ENCODE data around the gene OS9. TPM values are rescaled to one million over a fixed set of nuclear protein-coding genes. Genes with fewer than 3 reads are reported as not detected.

Gene OS9
- total and polyA plus RNA-seq, 9 of the 15 experiments (the other 6 are each of a cell fraction or from before 2014, with no cell fraction given), result 4.6 to 105 (median 89.5) TPM

DNA sequence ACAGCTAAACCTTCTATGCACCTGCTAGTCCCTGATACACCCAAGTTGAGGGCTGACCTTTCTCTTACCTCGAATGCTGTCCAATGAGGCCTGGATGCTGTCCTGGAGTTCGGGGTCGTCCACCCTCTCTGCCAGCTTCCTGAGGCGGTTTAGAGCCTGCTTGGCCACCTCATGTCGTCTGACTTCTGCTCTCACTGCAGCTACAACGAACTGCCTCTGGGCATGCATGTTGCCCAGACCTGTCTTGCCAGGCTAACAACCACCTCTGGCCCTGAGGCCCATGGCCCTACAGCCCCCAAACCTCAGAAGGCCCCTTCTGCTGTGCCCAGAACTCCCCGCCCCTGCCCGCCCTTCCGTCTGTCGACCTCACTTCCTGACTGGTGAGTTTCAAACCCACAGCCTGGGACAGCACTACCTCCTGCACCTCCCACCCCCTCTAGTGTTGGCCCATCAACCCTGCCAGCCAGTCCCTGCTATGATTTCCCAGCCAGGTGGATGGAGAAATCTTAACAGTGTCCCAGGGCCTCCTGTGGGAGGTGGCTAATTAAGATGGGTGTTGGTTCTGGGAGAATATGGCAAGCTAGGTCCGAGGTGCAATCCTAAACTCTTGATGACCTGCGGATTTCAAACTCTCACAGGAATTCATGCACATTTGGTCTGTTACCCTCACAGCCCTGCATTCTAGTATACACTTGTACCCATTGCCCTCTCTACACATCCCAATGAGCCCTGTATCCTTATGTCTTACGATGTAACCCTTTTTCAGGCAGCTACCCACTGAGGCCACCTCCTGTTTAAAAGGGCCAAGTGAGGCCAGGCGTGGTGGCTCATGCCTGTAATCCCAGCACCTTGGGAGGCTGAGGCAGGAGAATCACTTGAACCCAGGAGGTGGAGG lies 48.2 kb downstream of the OS9 start:
- Histone ChIP-seq H3K27ac (ENCODE audit: extremely low read depth, low read depth, low read length) (no peak overlapping the region), H3K9me3 (replicated peaks; ENCODE audit: control insufficient read depth, insufficient read depth, low read depth, low read length) (no peaks in the 10 kb centered on the region), H3K4me1 (replicated peaks in 1 of 2; ENCODE audit: control insufficient read depth in 2 of 2, insufficient read depth in 2 of 2, low read length in 2 of 2) (peaks cover 7 to 27% of the 10 kb centered on the region in 2 experiments; a peak in 4 of 5 replicates), H3K27me3 (ENCODE audit: control insufficient read depth in 2 of 2, insufficient read depth in 2 of 2, low read length in 2 of 2) (peaks cover 0 to 19% of the 10 kb centered on the region in 2 experiments; a peak in 3 of 5 replicates), H3K9ac (ENCODE audit: insufficient read depth in 1 of 2, low read depth in 2 of 2, low read length in 2 of 2) (peak overlapping the region in 1 of 2 experiments; percentile 75; a peak in 2 of 4 replicates), H3K36me3 (ENCODE audit: control insufficient read depth, insufficient read depth, low read length) (peaks cover 13% of the 10 kb centered on the region), H3K9me1 (ENCODE audit: control insufficient read depth, insufficient read depth, low read length) (no peaks in the 10 kb centered on the region), H3K4me3 (no peak overlapping the region), H4K20me1 (replicated peaks; ENCODE audit: control insufficient read depth, insufficient read depth, low read length) (no peaks in the 10 kb centered on the region), H2AFZ (ENCODE audit: low read depth, low read length) (peak overlapping the region; percentile 49; the same call in 1 of the 2 replicates), H3K79me2 (ENCODE audit: control insufficient read depth, insufficient read depth, low read length) (peaks cover 8% of the 10 kb centered on the region; the same call in 1 of the 3 replicates), H3K4me2 (ENCODE audit: insufficient read depth, low read length) (0 out of 2 replicates have a peak overlapping the region, but pooled peaks have one; percentile 17)
- no peak for ATAC-seq
- ChIA-PET CTCF (ENCODE audit: low intra/inter-chr PET ratio) (no interaction called here), POLR2A (interaction anchor here (0.6 to 1.3 kb wide), 6 partner anchors 11 to 1328 kb away, joined by 3 to 4 read pairs (median 3); partner anchors contain the start of gene DDIT3)
- 20% methylated on average over 14 of the region's 14 CpGs for WGBS (ENCODE audit: insufficient coverage, low coverage, missing lambda C conversion rate)
- BruUV-seq (replicated peaks), result no TSS peak
- intact Hi-C loops (cut with micrococcal nuclease), result no loop called here
- DNase-seq (ENCODE audit: extremely low read depth in 1 of 4, low spot score in 3 of 4), result peak in 1 of 4 experiments; percentile 23
- in situ Hi-C loops (cut with MboI), result loop anchor here (10.0 kb wide), 1 partner anchor 427 kb away; no protein-coding TSS in a partner anchor
- no peak for FAIRE-seq
- TF ChIP-seq CTCF (IDR thresholded peaks at IDR 0.05 in 2 of 3, conservative IDR thresholded peaks at IDR 0.05 in 1 of 3; ENCODE audit: insufficient read depth in 2 of 3, low read depth in 1 of 3, low read length in 3 of 3), result peak in 2 of 3 experiments; percentile 27 to 41; a peak in 3 of 6 replicates
- TF ChIP-seq MTA1 (IDR thresholded peaks at IDR 0.05; ENCODE audit: borderline replicate concordance), result no peak
- 0 out of 4 replicates have a peak, but pooled peaks of 1 of the 2 experiments have one; percentile 19 for TF ChIP-seq RAD21 (CRISPR knock-in tag; conservative IDR thresholded peaks at IDR 0.05 in 1 of 2, IDR thresholded peaks at IDR 0.05 in 1 of 2)
